Amygdala (tissue), 56 donors: ENCODE data around the gene MROH7.

Experiments used
- DNase-seq, 56 donors: peaks; one replicate each; lab custom pipeline; 2025; lab: John Stamatoyannopoulos, UW

MROH7 gene

GRCh38 chr1:54640863-54641836 is at the start of gene MROH7:
Gene MROH7 (plus strand): TSS chr1:54641786. CDS start chr1:54652927, 11,141 bp downstream.
- DNase-seq = no peak

GRCh38 chr1:54593571-54594160 is 47.9 kb upstream of the MROH7 start:
- no peak for DNase-seq

GRCh38 chr1:54594463-54594862 is 47.1 kb upstream of the MROH7 start:
- DNase-seq = no peak

DNA sequence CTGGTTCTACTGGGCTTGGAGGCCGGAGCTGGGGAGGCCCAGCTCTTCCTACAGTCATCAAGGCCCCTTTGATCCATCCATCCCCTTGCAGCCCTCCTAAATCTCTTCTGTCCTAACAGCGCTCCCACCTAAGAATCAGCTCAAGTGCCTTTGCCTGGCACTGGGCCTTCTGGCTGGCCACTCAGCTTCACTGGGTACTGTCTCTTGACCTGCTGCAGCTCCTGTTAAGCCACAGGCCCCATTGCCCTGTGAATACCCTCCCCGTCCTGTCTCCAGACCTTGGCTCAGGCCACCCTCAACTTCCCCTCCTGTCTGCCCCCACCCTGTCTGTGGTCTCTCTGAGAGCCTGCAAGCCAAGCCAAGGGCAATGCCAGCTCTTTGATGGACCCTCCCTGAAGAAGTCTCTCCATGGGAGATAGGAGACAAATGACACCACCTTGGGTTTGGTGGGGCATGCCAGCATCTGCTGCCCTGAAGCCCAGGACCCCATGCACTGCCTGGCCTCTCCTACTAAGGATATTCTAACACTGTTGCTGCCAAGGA is 45.6 kb upstream of the MROH7 start:
- no peak for DNase-seq

DNA sequence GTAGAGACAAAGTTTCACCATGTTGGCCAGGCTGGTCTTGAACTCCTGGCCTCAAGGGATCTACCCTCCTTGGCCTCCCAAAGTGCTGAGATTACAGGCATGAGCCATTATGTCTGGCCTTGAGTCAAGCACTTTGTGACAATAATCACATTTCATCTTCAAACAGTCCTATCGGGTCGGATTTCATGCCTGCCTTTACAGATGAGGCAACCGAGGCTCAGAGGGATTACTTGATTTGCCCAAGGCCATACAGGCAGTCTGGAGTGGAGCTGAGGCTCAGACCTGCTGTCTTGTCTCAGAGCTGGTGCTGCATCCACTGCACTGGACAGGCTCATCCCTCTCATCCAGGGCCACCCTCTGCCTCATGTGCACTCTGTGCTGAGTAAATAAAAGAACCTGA is 44.8 kb upstream of the MROH7 start:
- no peak for DNase-seq

- DNase-seq = no peak
Observed at GRCh38 chr1:54597455-54598030, 44.0 kb upstream of the MROH7 start.

DNA sequence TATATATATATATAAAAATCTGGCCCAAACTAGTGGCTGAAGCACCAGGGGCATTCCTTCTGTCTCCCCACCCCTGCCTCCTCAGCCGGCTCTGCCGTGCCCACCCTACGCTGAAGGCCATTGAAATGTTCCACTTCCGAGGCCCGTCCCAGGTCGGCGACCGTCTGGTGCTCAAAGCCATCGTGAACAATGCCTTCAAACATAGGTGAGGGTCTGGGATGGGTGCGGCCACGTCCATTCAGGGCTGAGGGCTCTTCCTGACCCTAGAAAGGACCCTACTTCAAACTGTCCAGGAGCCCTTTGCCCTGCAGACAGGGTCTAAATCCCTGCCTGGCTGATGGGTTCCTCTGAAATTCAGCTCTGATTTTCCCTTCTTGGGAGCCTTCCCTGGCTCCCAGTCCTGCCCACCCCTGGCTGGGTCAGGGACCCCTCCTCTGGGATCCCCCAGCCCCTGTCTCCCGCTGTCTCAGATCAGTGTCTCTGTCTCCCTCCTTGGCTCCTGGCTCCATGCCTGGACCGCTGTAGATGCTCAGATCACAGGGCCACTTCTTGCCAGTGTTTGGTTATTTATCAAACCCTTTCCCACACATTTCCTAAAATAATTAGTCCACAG is 42.3 kb upstream of the MROH7 start:
- no peak for DNase-seq

- no peak for DNase-seq
Observed at GRCh38 chr1:54600947-54601721, 40.5 kb upstream of the MROH7 start.

GRCh38 chr1:54601730-54602129 is 39.9 kb upstream of the MROH7 start:
- DNase-seq = no peak

DNA sequence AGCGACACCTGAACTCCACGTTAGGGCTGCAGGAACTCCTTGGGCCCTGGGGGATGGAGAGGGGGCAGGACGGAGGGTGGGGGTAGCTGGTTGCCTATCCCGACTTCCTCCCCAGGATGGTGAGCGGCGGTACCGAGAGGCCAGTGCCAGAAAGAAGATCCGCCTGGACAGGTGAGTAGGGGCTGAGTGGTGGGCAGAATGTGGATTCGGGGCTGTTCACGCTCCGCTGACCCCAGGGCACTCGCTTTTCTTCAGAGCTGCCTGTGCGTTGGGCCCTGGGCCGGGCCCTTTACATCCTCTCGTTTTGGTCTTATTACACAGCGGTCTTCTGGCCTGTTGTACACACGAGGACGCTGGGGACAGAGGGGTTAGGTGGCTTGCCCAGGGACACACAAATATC is 39.0 kb upstream of the MROH7 start:
- no peak for DNase-seq

DNA sequence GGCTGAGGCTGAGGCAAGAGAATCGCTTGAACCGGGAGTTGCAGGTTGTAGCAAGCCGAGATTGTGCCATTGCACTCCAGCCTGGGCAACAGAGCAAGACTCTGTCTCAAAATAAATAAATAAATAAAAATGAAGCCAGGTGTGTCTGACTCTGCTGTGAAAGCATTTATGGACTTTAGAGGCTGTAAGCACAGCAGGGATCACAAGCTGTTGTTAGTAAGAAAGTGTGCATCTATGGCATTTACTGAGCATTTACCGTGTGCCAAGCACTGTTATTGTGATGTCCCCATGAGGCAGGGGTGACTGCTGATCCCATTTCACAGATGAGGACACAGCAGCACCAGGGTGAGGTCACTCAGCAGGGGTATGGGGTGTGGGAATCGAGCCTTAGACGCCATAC is 38.3 kb upstream of the MROH7 start:
- DNase-seq = no peak

GRCh38 chr1:54604051-54604450 is 37.5 kb upstream of the MROH7 start:
- DNase-seq = no peak

DNA sequence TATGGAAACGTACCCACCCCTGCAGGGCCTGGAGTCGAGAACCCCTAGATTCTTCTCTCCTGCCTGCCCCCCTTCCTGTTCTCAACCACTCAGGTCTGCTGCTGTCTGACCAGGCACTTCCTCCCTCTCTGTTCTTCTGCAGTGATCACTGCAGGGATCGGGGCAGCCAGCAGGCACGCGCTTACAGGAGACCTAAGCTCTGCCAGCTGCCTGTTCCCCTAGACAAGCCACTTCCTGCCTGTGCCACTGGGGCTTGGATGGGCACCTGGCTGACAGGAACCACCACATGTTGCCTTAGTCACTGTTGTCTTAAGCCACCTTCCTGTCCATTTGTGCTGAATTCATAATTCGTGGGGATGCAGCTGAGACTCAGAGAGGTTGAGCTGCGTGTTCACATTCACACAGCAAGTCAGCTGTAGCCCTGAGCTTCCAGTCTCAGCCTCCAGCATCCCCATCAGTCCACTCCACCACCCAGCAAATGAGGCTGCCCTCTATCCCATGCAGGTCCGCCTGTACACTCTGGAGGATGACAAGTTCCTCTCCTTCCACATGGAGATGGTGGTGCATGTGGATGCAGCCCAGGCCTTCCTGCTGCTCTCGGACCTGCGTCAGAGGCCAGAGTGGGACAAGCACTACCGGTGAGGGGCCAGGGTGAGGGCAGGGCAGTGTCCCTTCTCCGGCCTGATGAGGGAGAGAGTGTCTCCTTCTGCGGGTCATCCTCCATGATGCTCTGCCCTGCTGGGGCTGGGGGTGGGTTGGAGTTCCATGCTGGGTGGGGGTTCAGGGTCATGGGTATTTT is 36.8 kb upstream of the MROH7 start:
- no peak for DNase-seq

DNA sequence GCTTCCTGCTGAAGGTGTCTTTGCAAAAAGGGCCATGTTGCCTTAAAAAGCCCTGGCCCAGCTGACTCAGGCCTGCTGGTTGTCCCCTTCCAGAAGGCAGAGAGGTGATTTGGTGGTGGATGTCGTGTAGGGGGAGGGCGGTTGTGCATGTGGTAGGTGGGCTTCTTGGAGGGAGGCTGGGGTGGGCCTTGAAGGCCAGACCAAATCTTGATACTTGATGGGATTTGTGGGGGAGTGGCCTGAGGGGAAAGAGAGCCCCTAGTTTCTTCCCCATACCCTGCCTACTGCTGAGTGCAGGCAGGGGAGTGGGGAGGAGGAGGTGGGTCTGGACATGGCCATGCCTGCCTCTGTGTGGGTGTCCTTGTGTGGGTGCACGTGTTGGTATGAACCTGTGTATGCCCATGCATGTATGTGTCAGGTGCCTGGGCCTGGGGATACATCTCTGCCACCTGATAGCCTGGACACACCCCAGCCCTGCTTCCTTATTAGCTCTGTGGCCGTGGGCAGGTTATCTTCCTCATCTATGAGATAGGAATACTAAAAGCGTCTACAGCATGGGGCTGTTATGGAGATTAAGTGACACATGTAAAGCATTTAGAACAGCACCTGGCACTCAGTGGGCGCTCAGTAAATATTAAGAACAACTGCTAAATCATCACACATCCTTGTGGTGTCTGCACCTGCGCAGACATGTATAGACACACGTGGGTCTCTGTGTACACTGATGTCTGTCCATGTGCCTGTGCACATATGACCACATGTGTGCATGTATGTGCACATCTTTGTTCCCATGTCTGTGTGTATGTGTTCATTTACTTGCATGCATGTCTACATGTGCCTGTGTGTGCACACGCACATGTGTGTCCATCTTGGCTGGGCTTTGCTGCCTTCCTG is 35.2 kb upstream of the MROH7 start:
- DNase-seq = no peak

GRCh38 chr1:54606990-54607325 is 34.6 kb upstream of the MROH7 start:
- DNase-seq = no peak

DNA sequence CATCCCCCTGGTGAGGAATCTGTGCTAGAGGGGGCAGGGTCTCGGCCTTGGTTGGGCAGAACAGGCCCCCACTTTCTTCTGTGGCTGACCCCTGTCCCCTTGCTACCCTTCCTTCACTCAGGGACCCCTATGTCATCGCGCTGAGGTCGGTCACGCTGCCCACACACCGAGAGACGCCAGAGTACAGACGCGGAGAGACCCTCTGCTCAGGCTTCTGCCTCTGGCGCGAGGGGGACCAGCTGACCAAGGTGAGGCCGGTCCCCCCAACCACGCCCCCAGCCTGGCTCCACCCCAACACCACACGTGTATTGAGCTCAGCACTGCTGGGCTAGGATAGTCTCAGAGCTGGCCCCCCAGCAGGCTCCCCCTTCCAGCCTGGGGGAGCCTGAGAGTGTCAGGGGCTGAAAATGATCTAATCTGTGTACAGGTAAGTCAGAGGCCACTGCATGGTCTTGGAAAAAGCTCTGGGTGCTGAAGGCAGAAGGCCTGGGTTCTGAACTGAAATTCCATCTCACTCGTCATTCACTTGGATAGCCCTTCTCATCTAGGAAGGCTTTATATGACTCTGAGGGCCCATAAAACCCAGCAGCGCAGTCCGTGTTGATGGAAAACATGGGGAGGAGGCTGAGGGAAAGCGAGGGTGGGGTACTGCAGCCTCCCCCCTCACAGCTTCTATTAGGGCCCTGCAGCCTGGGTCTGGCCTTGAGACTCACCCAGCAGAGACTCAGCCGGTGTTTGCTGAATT is 33.6 kb upstream of the MROH7 start:
- DNase-seq = no peak

DNA sequence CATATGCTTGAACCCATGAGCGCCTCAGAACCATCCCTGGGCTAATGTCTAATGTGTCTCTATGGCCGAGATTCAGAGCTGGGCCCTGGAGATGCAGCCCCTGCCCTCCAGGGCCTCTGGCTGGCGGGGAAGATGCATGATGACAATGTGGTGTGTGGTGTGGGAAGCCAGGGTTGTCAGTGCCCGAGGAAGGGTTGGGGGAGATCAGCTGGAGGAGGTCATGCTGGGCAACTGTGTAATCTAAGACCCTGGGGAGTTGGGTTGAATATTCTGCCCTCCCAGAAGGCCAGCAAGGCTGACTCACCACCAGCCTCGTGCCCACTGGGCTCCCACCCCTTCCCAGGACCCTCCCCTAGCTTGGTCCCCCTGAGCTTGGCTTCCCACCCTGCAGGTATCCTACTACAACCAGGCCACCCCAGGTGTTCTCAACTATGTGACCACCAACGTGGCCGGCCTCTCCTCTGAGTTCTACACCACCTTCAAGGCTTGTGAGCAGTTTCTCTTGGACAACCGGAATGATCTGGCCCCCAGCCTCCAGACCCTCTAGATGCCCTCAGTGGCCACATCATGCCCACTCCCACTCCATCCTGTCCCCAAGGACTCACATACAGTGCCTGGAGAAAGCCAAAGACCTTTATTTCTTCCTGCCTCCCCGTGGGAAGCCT is 32.9 kb upstream of the MROH7 start:
- no peak for DNase-seq
